HepG2 (cell line): ENCODE data around the gene NFAT5. TPM values are rescaled to one million over a fixed set of nuclear protein-coding genes. Genes with fewer than 3 reads are reported as not detected.

Experiments
- ATAC-seq: fragments of 200-7000 bp; cut with Tn5 transposase; 3 replicates; pipeline ENCODE4 v1.9.1; 2020; ENCODE audit warnings: mild to moderate bottlenecking, moderate library complexity
- BruUV-seq: library from RNA; stranded (reverse); fragments of 400-500 nt; replicated peaks from 2 replicates; lab custom pipeline; 2021; lab: Mats Ljungman, UMichigan
- CTCF ChIA-PET: fragments of 300-600 bp; formaldehyde crosslinking; extraction: SDS; loops from one replicate; lab custom pipeline; 2021; ENCODE audit warnings: low total read pairs, inconsistent platforms, low intra/inter-chr PET ratio; lab: Yijun Ruan, JAX
- POLR2A ChIA-PET: fragments of 350-600 bp; sonication (Branson Sonifier 250); formaldehyde crosslinking; loops from one replicate; lab custom pipeline; 2020; ENCODE audit warnings: antibody characterized with exemption, inconsistent platforms; lab: Yijun Ruan, JAX
- DNase-seq: peaks from one replicate; pipeline ENCODE4 v3.0.0-alpha.2; 2015; ENCODE audit warnings: low spot score
- FAIRE-seq: peaks from 3 replicates; lab custom pipeline; 2011; peaks lifted over from hg19 to GRCh38; lab: Jason Lieb, UNC
- H2AFZ ChIP-seq: one replicate; pipeline ENCODE4 v1.6.1; 2011; ENCODE audit warnings: low read length, inconsistent platforms
- H3K27ac ChIP-seq: fragments of 300-600 bp; 3 replicates; pipeline ENCODE4 v1.8.0; 2011; ENCODE audit warnings: mixed run types, mild to moderate bottlenecking, mixed read lengths, low read length, inconsistent platforms; ENCODE audit not compliant: insufficient read depth; ENCODE audit errors: extremely low read length
- H3K27me3 ChIP-seq, 2 experiments: fragments of 200-600 bp in 1 of 2; 2 replicates in 1 of 2; 3 replicates in 1 of 2; pipeline versions ENCODE4 v1.6.0 to v1.8.0; 2011; ENCODE audit warnings: low read length in 2 of 2, mild to moderate bottlenecking in 2 of 2, moderate library complexity in 2 of 2, inconsistent platforms in 1 of 2; ENCODE audit not compliant: insufficient read depth in 2 of 2, control insufficient read depth in 1 of 2
- H3K36me3 ChIP-seq, 2 experiments: fragments of 200-600 bp in 1 of 2; replicated peaks in 1 of 2; 2 replicates in 1 of 2; 3 replicates in 1 of 2; pipeline versions ENCODE4 v1.5.1 to v1.8.0; 2011; ENCODE audit warnings: low read length in 2 of 2, inconsistent platforms in 1 of 2; ENCODE audit not compliant: insufficient read depth in 2 of 2, control insufficient read depth in 1 of 2
- H3K4me1 ChIP-seq: 2 replicates; pipeline ENCODE4 v1.5.1; 2012; ENCODE audit warnings: low read length, inconsistent platforms; ENCODE audit not compliant: insufficient read depth
- H3K4me2 ChIP-seq: 2 replicates; pipeline ENCODE4 v1.6.0; 2011; ENCODE audit warnings: low read depth, low read length, inconsistent platforms
- H3K4me3 ChIP-seq, 3 experiments: fragments of 200-600 bp in 1 of 3; sonication (generic), shearing (Covaris generic) in 1 of 3; replicated peaks in 1 of 3; 2 replicates each; pipeline ENCODE4 v1.5.1; 2011 to 2016; ENCODE audit warnings: low read length in 3 of 3, inconsistent platforms in 2 of 3, low read depth in 2 of 3, mild to moderate bottlenecking in 2 of 3, control low read depth in 1 of 3, mixed read lengths in 1 of 3; ENCODE audit not compliant: insufficient read depth in 1 of 3
- H3K79me2 ChIP-seq: one replicate; pipeline ENCODE4 v1.6.1; 2011; ENCODE audit warnings: low read length, inconsistent platforms; ENCODE audit not compliant: insufficient read depth
- H3K9ac ChIP-seq: 2 replicates; pipeline ENCODE4 v1.6.0; 2011; ENCODE audit warnings: mild to moderate bottlenecking, low read depth, low read length, inconsistent platforms; ENCODE audit not compliant: insufficient read depth
- H3K9me3 ChIP-seq: 2 replicates; pipeline ENCODE4 v1.5.1; 2012; ENCODE audit warnings: mild to moderate bottlenecking, low read length
- H4K20me1 ChIP-seq: 2 replicates; pipeline ENCODE4 v1.6.0; 2011; ENCODE audit warnings: inconsistent platforms, mild to moderate bottlenecking, low read length, moderate library complexity; ENCODE audit not compliant: insufficient read depth
- KMT2A ChIP-seq: sonication (generic); formaldehyde crosslinking; IDR thresholded peaks from 2 replicates; pipeline ENCODE4 v1.4.0; 2020; ENCODE audit warnings: missing genetic modification reagents
- MBD4 ChIP-seq: IDR thresholded peaks from 2 replicates; pipeline ENCODE4 v1.6.1; 2012; ENCODE audit warnings: low read length, inconsistent platforms, borderline replicate concordance
- MIER3 ChIP-seq: IDR thresholded peaks from 2 replicates; pipeline ENCODE4 v1.6.1; 2016; ENCODE audit warnings: missing compliant biosample characterization, borderline replicate concordance
- MLX ChIP-seq: IDR thresholded peaks from 2 replicates; pipeline ENCODE4 v1.6.1; 2016
- NFYC ChIP-seq: IDR thresholded peaks from 2 replicates; pipeline ENCODE4 v1.6.1; 2016; ENCODE audit warnings: missing genetic modification reagents, missing compliant biosample characterization
- RNF2 ChIP-seq: fragments of 450-650 bp; conservative IDR thresholded peaks from 2 replicates; pipeline ENCODE4 v1.6.1; 2016; ENCODE audit warnings: low read depth
- ZNF124 ChIP-seq: sonication (generic); formaldehyde crosslinking; IDR thresholded peaks from 2 replicates; pipeline ENCODE4 v1.4.0; 2020; ENCODE audit warnings: missing genetic modification reagents
- ZNF337 ChIP-seq: sonication (generic); formaldehyde crosslinking; IDR thresholded peaks from 2 replicates; pipeline ENCODE4 v1.5.1; 2020; ENCODE audit warnings: missing genetic modification reagents, low read depth, mild to moderate bottlenecking, borderline replicate concordance
- ZNF564 ChIP-seq: sonication (generic); formaldehyde crosslinking; IDR thresholded peaks from 2 replicates; pipeline ENCODE4 v1.8.1; 2023; ENCODE audit warnings: mild to moderate bottlenecking, missing genetic modification reagents
- ZNF614 ChIP-seq: IDR thresholded peaks from 2 replicates; pipeline ENCODE4 v1.6.1; 2018; ENCODE audit warnings: missing biosample characterization, missing genetic modification reagents, inconsistent platforms, borderline replicate concordance
- ZNF776 ChIP-seq: sonication (generic); formaldehyde crosslinking; IDR thresholded peaks from 2 replicates; pipeline ENCODE4 v1.4.0; 2020; ENCODE audit warnings: mild to moderate bottlenecking, missing genetic modification reagents
- ZNF782 ChIP-seq: sonication (generic); formaldehyde crosslinking; IDR thresholded peaks from 2 replicates; pipeline ENCODE4 v1.4.0; 2020; ENCODE audit warnings: missing genetic modification reagents, mild to moderate bottlenecking, borderline replicate concordance
- WGBS: methylation state at CpG from one replicate; pipeline ENCODE4 v1.1.6; 2017; ENCODE audit warnings: low lambda C conversion rate; 5-methylcytosine and 5-hydroxymethylcytosine counted together
- in situ Hi-C: cut with HindIII; loops from 2 replicates; pipeline ENCODE4 v1.10.0; 2017; ENCODE audit warnings: low pct_unique_long_range_greater_than_20kb; ENCODE audit not compliant: extremely low pct_ligation_motif_present
- intact Hi-C: fragments of 100-400 bp; cut with micrococcal nuclease; formaldehyde crosslinking; loops from one replicate; pipeline ENCODE4 v1.10.0; 2022; ENCODE audit not compliant: unreplicated experiment
- polyA plus RNA-seq, 8 experiments: library from polyadenylated mRNA; depleted of rRNA in 3 of 8; stranded (reverse) in 7 of 8; unstranded in 1 of 8; fragments of >200 nt; fragmentation: Illumina TruSeq in 4 of 8; extraction: Trizol in 4 of 8; gene quantifications; 2 replicates each; pipeline versions ENCODE4 v1.2.1 to v1.2.3, GENCODE V29; 2011 to 2016; ENCODE audit warnings: low read depth in 4 of 8, missing spikeins in 1 of 8, mixed read lengths in 1 of 8; ENCODE audit not compliant: insufficient read depth in 1 of 8
- total RNA-seq, 5 experiments: library from RNA; depleted of rRNA; stranded (reverse); fragments of >200 nt; fragmentation: Illumina TruSeq; extraction: Trizol; gene quantifications; 2 replicates each; pipeline ENCODE4 v1.2.3, GENCODE V29; 2016; ENCODE audit warnings: low read depth in 1 of 5

Gene NFAT5
- total and polyA plus RNA-seq, 2 of the 13 experiments (the other 11 are each of a cell fraction or from before 2014, with no cell fraction given), result 20.5 to 54.3 TPM

- CTCF ChIA-PET, result no interaction called here
- DNase-seq (no peak), FAIRE-seq (no peak), ATAC-seq (no peak)
- no peak overlapping the region for H3K4me3 ChIP-seq
- 0 out of 2 replicates have a peak, but pooled peaks cover 4% of the 10 kb centered on the region for H4K20me1 ChIP-seq
- H3K4me1 ChIP-seq, result peaks cover 8% of the 10 kb centered on the region
- no peak for TF ChIP-seq ZNF776
- no peak for TF ChIP-seq MLX (CRISPR knock-in tag)
- no peak for TF ChIP-seq MIER3 (CRISPR knock-in tag)
- no peak for TF ChIP-seq KMT2A (CRISPR knock-in tag)
- no peak for TF ChIP-seq ZNF124
- no peak for TF ChIP-seq MBD4
- TF ChIP-seq ZNF614 (CRISPR knock-in tag), result no peak
- TF ChIP-seq ZNF564 (CRISPR knock-in tag), result no peak
- TF ChIP-seq ZNF782 (CRISPR knock-in tag), result no peak
- no peak for TF ChIP-seq ZNF337 (CRISPR knock-in tag)
- TF ChIP-seq RNF2, result no peak
- TF ChIP-seq NFYC (CRISPR knock-in tag), result no peak
- no peak overlapping the region for H3K4me2 ChIP-seq
- in situ Hi-C loops (no loop called here), intact Hi-C loops (no loop called here)
- peaks cover 37% of the 10 kb centered on the region for H3K79me2 ChIP-seq
- POLR2A ChIA-PET, result interaction anchor here (0.9 to 2.7 kb wide), 2 partner anchors 7 to 21 kb away, joined by 3 to 10 read pairs; partner anchors contain the start of genes NOB1 and NQO1
- BruUV-seq, result no TSS peak
- H3K9me3 ChIP-seq, result no peaks in the 10 kb centered on the region
- H2AFZ ChIP-seq, result no peak overlapping the region
- H3K27me3 ChIP-seq, result no peaks in the 10 kb centered on the region
- no peak overlapping the region for H3K9ac ChIP-seq
- no peak overlapping the region for H3K27ac ChIP-seq
- peaks cover 47 to 92% of the 10 kb centered on the region in 2 experiments for H3K36me3 ChIP-seq
- 97% methylated on average over 8 of the region's 8 CpGs for WGBS
These were observed 181.3 kb downstream of the NFAT5 start for GRCh38 chr16:69747115-69747514.
